ENCODE results near the gene TMEM150B. TPM values are rescaled to one million over a fixed set of nuclear protein-coding genes. Genes with fewer than 3 reads are reported as not detected.
A peak's percentile ranks its signal among the peaks of the same experiment; 100 is the strongest.

Gene TMEM150B
- polyA plus RNA-seq, 3 donors: 10.1 to 65.6 (median 11.2) TPM

- Mint-ChIP-seq H3K9me3 (no peaks in the 10 kb centered on the region), H3K27ac (peak overlapping the region; percentile 94 to 99 (median 98)), H3K4me1 (peaks cover 27% of the 10 kb centered on the region), H3K36me3 (peaks cover 14 to 29% of the 10 kb centered on the region in 2 donors), H3K27me3 (ENCODE audit: low read depth in 3 of 3) (peaks cover 0 to 4% (median 2%) of the 10 kb centered on the region in 3 donors), H3K4me3 (peak overlapping the region; percentile 82 to 90)
- intact Hi-C loops (cut with micrococcal nuclease): loop anchor here (1.0 to 5.0 kb wide), 5 partner anchors 15 to 82 kb away; partner anchors contain the start of genes TMEM238 (in 2 of the 2), RPL28 (in 1 of the 2) and TMEM150B (in 1 of the 2)
- Histone ChIP-seq H3K9ac (ENCODE audit: insufficient read depth, low read length, poor library complexity, severe bottlenecking) (peak overlapping the region; percentile 72), H3K9me3 (replicated peaks in 1 of 2; ENCODE audit: control insufficient read depth in 1 of 2, insufficient read depth in 1 of 2, low read length in 2 of 2) (no peaks in the 10 kb centered on the region), H3K36me3 (replicated peaks in 1 of 2; ENCODE audit: control insufficient read depth in 1 of 2, insufficient read depth in 2 of 2, low read length in 2 of 2) (peaks cover 9 to 15% of the 10 kb centered on the region in 2 donors), H3K27me3 (ENCODE audit: control insufficient read depth in 2 of 2, insufficient read depth in 2 of 2, low read length in 2 of 2) (no peaks in the 10 kb centered on the region), H3K4me1 (ENCODE audit: control insufficient read depth in 1 of 2, insufficient read depth in 2 of 2, low read length in 2 of 2) (peaks cover 31 to 39% of the 10 kb centered on the region in 2 donors), H3K4me3 (replicated peaks in 1 of 3; ENCODE audit: low read depth in 2 of 3, low read length in 3 of 3) (peak overlapping the region; percentile 48 to 83 (median 69)), H3K4me2 (replicated peaks; ENCODE audit: extremely low read depth, low read length, poor library complexity, severe bottlenecking) (peak overlapping the region; percentile 94), H4K20me1 (ENCODE audit: insufficient read depth, low read length) (peaks cover 7% of the 10 kb centered on the region), H2AFZ (ENCODE audit: insufficient read depth, low read depth, low read length, poor library complexity, severe bottlenecking) (peak overlapping the region; percentile 62), H3K27ac (ENCODE audit: low read depth in 1 of 2, low read length in 2 of 2) (peak overlapping the region; percentile 83 to 97), H3K79me2 (ENCODE audit: insufficient read depth, low read length) (peaks cover 12% of the 10 kb centered on the region)
- WGBS (ENCODE audit: insufficient coverage): 2% methylated on average over 26 of the region's 44 CpGs
- TF ChIP-seq CTCF (IDR thresholded peaks at IDR 0.05): no peak
- peak in 1 of 3 donors; percentile 52 for DNase-seq
Measured at GRCh38 chr19:55339889-55340783, 15.0 kb upstream of the TMEM150B start.

GRCh38 chr19:55339105-55339888 lies 14.2 kb upstream of the TMEM150B start, which contains the start of gene KMT5C:
Gene KMT5C (plus strand): TSS chr19:55339876. CDS start chr19:55341937, 2,061 bp downstream.
- intact Hi-C loops (cut with micrococcal nuclease): loop anchor here (1.0 to 5.0 kb wide), 4 partner anchors 14 to 81 kb away; partner anchors contain the start of genes RPL28 (in 1 of the 2), TMEM150B (in 1 of the 2) and TMEM238 (in 1 of the 2)
- Mint-ChIP-seq H3K4me1 (peaks cover 27% of the 10 kb centered on the region), H3K27ac (peak within 1 kb of the TSS; percentile 97 to 99 (median 99))

More at GRCh38 chr19:55339105-55339888, 14.2 kb upstream of the TMEM150B start, which contains the start of gene KMT5C:
- H2AFZ ChIP-seq (ENCODE audit: insufficient read depth, low read depth, low read length, poor library complexity, severe bottlenecking): peak within 1 kb of the TSS; percentile 77
- Mint-ChIP-seq H3K4me3 (peak within 1 kb of the TSS; percentile 82 to 90), H3K9me3 (no peaks in the 10 kb centered on the region), H3K27me3 (ENCODE audit: low read depth in 3 of 3) (peaks cover 0 to 5% (median 2%) of the 10 kb centered on the region in 3 donors), H3K36me3 (peaks cover 10 to 24% of the 10 kb centered on the region in 2 donors)
- peak within 1 kb of the TSS; percentile 48 to 83 (median 69) for H3K4me3 ChIP-seq (replicated peaks in 1 of 3; ENCODE audit: low read depth in 2 of 3, low read length in 3 of 3)
- peak within 1 kb of the TSS; percentile 92 for H3K9ac ChIP-seq (ENCODE audit: insufficient read depth, low read length, poor library complexity, severe bottlenecking)
- WGBS (ENCODE audit: insufficient coverage): under 1% methylated on average over 50 of the region's 63 CpGs
- peaks cover 12% of the 10 kb centered on the region for H3K79me2 ChIP-seq (ENCODE audit: insufficient read depth, low read length)
- H3K4me1 ChIP-seq (ENCODE audit: control insufficient read depth in 1 of 2, insufficient read depth in 2 of 2, low read length in 2 of 2): peaks cover 31 to 39% of the 10 kb centered on the region in 2 donors
- DNase-seq: peak; percentile 100
- H3K4me2 ChIP-seq (replicated peaks; ENCODE audit: extremely low read depth, low read length, poor library complexity, severe bottlenecking): peak within 1 kb of the TSS; percentile 94
- peak; percentile 12 for TF ChIP-seq CTCF (IDR thresholded peaks at IDR 0.05)
- peaks cover 7% of the 10 kb centered on the region for H4K20me1 ChIP-seq (ENCODE audit: insufficient read depth, low read length)
- H3K27ac ChIP-seq (ENCODE audit: low read depth in 1 of 2, low read length in 2 of 2): peak within 1 kb of the TSS; percentile 97 to 99
- peaks cover 9 to 15% of the 10 kb centered on the region in 2 donors for H3K36me3 ChIP-seq (replicated peaks in 1 of 2; ENCODE audit: control insufficient read depth in 1 of 2, insufficient read depth in 2 of 2, low read length in 2 of 2)
- H3K27me3 ChIP-seq (ENCODE audit: control insufficient read depth in 2 of 2, insufficient read depth in 2 of 2, low read length in 2 of 2): no peaks in the 10 kb centered on the region
- no peaks in the 10 kb centered on the region for H3K9me3 ChIP-seq (replicated peaks in 1 of 2; ENCODE audit: control insufficient read depth in 1 of 2, insufficient read depth in 1 of 2, low read length in 2 of 2)

Measured in CD14-positive monocyte (primary cell).